Measurements from ENCODE around the gene DMRT1. TPM values are rescaled to one million over a fixed set of nuclear protein-coding genes. Genes with fewer than 3 reads are reported as not detected.

The DMRT1 gene
- total RNA-seq = not detected

DNA sequence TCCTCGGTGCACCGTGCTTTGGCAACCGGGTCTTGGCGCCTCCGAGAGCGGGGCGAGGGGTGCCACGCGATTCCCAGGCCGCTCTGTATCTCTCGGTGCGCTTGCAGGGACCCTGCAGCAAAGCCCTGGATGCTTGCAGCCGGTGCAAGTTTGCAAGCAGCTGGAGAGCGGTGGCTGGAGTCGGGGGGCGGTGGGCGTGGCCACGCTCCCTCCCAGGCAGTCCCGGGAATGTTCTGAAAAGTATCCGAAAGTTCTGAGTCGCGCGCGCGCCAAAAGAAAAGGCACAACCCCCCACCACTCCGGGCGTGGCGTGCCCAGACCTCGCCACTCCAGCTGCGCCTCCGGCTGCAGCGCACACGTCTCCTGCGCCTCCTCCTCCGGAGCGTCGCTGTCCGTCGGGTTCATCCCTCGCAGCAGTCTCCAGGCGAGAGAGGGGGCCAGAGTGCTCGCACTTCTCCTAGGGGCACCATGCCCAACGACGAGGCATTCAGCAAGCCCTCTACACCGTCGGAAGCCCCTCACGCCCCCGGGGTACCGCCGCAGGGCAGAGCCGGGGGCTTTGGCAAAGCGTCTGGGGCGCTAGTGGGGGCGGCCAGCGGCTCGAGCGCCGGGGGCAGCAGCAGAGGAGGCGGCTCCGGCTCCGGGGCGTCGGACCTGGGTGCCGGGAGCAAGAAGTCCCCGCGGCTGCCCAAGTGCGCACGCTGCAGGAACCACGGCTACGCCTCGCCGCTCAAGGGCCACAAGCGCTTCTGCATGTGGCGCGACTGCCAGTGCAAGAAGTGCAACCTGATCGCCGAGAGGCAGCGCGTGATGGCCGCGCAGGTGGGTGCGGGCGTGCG, at the start of gene DMRT1:
Gene DMRT1 (plus strand): TSS at position 327 of the 839 bp plus-strand sequence. CDS start 142 bp downstream, at position 469.
- TF ChIP-seq, protein P1, sequence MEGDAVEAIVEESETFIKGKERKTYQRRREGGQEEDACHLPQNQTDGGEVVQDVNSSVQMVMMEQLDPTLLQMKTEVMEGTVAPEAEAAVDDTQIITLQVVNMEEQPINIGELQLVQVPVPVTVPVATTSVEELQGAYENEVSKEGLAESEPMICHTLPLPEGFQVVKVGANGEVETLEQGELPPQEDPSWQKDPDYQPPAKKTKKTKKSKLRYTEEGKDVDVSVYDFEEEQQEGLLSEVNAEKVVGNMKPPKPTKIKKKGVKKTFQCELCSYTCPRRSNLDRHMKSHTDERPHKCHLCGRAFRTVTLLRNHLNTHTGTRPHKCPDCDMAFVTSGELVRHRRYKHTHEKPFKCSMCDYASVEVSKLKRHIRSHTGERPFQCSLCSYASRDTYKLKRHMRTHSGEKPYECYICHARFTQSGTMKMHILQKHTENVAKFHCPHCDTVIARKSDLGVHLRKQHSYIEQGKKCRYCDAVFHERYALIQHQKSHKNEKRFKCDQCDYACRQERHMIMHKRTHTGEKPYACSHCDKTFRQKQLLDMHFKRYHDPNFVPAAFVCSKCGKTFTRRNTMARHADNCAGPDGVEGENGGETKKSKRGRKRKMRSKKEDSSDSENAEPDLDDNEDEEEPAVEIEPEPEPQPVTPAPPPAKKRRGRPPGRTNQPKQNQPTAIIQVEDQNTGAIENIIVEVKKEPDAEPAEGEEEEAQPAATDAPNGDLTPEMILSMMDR (IDR thresholded peaks at IDR 0.05) = no peak
- TF ChIP-seq POLR2A (IDR thresholded peaks at IDR 0.05) = no peak
- DNase-seq = no peak
- intact Hi-C loops (cut with DNase I; ENCODE audit: low total_unique reads) = no loop called here
- Histone ChIP-seq H3K9me3 (no peaks in the 10 kb centered on the region), H3K27me3 (peaks cover 3 to 37% of the 10 kb centered on the region in 2 donors), H3K36me3 (no peaks in the 10 kb centered on the region), H3K4me3 (no peak within 1 kb of the TSS), H3K27ac (no peak within 1 kb of the TSS), H3K4me1 (peaks cover 0 to 11% of the 10 kb centered on the region in 2 donors)

DNA sequence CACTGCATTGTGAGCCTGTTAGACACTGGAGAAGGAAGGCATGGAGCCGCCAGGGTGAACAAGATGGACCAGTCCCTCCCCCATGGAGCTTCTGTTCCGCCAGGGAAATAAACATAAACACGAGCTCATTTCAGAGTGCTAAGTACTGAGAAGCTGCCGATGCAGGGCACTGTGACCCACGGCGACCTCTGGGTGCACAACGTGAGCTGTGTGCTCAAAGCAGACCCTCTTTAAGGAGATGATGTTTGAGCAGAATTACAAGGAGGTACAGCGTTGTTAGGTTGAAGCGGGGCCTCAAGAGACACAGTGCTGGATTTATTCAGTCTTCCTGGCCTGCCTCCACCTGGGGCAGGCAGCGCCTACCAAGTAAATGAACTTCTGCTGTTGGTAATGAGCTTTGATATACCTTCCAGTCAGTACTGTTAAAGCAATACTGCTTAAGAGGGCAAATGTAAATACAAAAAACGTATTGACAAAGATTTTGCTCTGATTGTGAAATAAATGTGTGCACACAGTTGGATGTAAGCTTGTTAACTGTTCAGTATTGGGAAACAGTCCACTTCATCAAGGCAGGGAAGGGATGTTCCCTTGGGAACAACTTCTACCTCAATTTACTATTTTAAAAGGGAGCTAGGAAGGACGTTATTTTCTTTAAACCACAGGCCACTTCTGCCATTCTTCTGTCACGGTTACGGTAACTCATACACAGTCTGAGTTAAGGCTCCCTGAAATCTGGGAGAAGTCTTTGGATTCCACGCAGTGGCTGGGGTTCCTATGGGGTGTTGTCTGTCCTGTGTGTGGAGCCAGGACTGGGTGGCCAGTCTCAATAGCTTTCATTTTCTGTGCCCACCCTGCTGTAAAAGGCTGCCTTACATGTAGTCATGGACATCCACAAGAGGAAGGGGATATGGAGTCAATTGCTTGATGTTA, 48.9 kb upstream of the DMRT1 start:
- H3K27ac ChIP-seq = no peak overlapping the region
- H3K36me3 ChIP-seq = no peaks in the 10 kb centered on the region
- no peaks in the 10 kb centered on the region for H3K4me1 ChIP-seq
- no peaks in the 10 kb centered on the region for H3K27me3 ChIP-seq
- no peak for DNase-seq
- H3K9me3 ChIP-seq = no peaks in the 10 kb centered on the region
- H3K4me3 ChIP-seq = no peak overlapping the region
- intact Hi-C loops (cut with DNase I; ENCODE audit: low total_unique reads) = no loop called here
- TF ChIP-seq, protein P1 (IDR thresholded peaks at IDR 0.05) = no peak
- no peak for TF ChIP-seq POLR2A (IDR thresholded peaks at IDR 0.05)

GRCh38 chr9:794386-794785, 47.1 kb upstream of the DMRT1 start:
- no peak for TF ChIP-seq POLR2A (IDR thresholded peaks at IDR 0.05)
- TF ChIP-seq, protein P1 (IDR thresholded peaks at IDR 0.05) = no peak
- H3K27ac ChIP-seq = no peak overlapping the region
- DNase-seq = no peak
- no peaks in the 10 kb centered on the region for H3K4me1 ChIP-seq
- intact Hi-C loops (cut with DNase I; ENCODE audit: low total_unique reads) = no loop called here
- H3K4me3 ChIP-seq = no peak overlapping the region
- H3K9me3 ChIP-seq = no peaks in the 10 kb centered on the region
- no peaks in the 10 kb centered on the region for H3K27me3 ChIP-seq
- no peaks in the 10 kb centered on the region for H3K36me3 ChIP-seq

- intact Hi-C loops (cut with DNase I; ENCODE audit: low total_unique reads) = no loop called here
- TF ChIP-seq POLR2A (IDR thresholded peaks at IDR 0.05) = no peak
- TF ChIP-seq, protein P1 (IDR thresholded peaks at IDR 0.05) = no peak
- H3K36me3 ChIP-seq = no peaks in the 10 kb centered on the region
- H3K4me3 ChIP-seq = no peak overlapping the region
- no peaks in the 10 kb centered on the region for H3K4me1 ChIP-seq
- H3K27ac ChIP-seq = no peak overlapping the region
- no peaks in the 10 kb centered on the region for H3K27me3 ChIP-seq
- no peaks in the 10 kb centered on the region for H3K9me3 ChIP-seq
- no peak for DNase-seq
Measured at GRCh38 chr9:795869-796268, 45.6 kb upstream of the DMRT1 start.

All from uterus (tissue), 4 donors.